GM21526 (cell line): Measurements from ENCODE around the gene TMEM178B.

Experiments
- ATAC-seq: cut with Tn5 transposase; IDR thresholded peaks from one replicate; pipeline ENCODE4 v1.9.1; 2021; ENCODE audit warnings: moderate library complexity; ENCODE audit not compliant: unreplicated experiment, low FRiP score

Gene TMEM178B

DNA sequence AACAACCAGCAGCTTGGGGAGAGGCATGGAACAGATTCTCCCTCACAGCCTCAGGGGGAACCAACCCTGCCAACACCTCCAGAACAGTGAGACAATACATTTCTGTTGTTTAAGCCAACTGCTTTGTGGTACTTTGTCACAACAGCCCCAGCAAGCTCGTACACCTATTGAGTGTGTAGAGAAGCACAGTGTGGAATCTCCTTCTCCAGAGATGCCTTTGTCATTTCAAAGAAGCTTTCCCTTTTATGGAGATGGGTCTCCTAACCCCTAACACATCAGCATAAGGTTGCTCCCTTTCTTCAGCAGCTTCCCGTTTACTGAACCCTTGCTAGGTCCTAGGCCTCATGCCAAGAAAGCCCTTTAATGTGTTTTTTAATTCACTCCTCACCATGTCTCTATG is 416.6 kb downstream of the TMEM178B start:
- no peak for ATAC-seq

DNA sequence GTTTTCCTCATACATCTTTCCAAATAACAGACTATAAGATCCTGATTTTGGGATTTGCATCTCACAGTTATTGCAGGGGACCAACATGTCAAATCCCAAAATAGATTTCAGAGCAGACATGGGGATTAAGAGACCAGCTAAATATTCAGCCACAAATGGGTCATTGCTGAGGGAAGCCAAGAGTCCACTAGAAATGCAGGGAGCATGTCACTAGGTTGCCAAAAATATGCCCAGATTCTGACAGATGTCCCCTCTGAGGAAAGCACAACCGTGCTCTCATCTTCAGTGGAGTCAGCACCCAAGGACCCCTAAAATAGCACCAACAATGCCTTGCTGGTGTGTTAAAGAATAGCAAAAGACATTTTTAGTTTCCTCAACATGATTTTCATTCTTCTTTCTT is 421.2 kb downstream of the TMEM178B start:
- ATAC-seq, result no peak

DNA sequence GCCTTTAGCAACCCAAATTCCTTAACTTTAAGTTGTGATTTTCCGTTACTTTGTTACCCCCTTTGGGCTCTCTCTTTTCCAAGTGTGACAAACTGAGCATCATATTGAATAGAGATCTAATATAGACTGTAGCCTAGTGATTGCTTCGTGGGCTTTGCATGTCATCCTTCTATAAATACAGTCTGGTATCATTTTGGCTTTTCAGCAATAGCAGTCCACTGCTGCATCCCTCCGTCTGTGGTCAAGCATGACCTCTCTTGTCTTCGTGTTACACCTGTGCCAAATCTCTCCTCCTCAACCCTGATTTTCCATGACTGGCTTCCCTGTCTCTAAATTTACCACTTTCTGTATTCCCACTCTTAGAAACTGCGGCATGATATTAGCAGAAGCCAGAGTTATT is 423.5 kb downstream of the TMEM178B start:
- no peak for ATAC-seq

DNA sequence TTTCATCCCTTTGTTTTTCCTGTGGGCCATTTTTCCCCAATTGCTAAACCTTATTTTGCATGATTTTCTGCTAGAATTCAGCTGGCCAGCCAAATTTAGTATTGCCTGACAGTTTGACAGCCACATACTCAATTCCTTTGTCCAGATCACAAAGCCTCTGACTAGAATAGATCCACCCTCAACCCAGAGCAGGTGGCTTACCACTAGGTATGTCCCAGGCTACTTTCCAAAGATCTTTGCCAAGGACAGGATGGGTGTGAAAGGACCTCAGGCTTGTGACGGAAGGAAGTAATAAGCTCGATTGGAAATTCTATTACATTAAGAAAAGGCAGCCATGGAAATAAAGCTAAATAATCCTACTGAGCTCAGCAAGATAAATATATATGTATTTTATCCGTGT is 426.7 kb downstream of the TMEM178B start:
- no peak for ATAC-seq

DNA sequence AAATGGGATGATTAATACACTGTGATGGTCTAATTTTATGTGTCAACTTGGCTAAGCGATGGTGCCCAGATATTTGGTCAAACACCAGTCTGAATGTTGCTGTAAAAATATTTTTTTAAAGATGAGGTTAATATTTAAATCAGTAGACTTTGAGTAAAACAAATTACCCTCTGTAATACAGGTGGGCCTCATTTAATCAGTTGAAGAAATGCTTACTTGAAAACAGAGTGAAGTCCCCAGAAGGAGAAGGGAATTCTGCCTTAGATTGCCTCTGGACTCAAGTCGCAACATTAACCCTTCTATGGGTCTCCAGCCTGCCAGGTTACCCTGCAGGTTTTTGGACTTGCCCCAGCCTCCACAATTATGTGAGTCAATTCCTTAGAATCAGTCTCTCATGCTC is 427.6 kb downstream of the TMEM178B start:
- no peak for ATAC-seq

DNA sequence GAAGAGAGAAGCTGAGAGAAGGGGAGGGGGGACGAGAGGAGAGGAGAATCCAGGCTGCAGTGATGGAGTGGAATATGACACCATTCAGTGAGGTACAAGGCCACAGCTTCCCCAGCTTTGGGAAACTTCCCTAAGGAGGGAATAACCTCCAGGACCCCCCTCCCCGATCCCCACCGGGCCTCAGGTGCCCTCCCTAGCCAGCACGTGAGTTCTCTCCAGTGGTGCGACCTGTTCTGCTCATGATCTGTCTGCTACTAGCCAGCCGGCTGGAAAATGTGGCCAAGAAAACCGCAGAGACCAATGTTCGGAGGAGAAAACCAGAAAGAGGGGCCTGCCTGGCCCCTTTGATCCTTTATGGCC is 437.4 kb downstream of the TMEM178B start:
- ATAC-seq, result no peak

DNA sequence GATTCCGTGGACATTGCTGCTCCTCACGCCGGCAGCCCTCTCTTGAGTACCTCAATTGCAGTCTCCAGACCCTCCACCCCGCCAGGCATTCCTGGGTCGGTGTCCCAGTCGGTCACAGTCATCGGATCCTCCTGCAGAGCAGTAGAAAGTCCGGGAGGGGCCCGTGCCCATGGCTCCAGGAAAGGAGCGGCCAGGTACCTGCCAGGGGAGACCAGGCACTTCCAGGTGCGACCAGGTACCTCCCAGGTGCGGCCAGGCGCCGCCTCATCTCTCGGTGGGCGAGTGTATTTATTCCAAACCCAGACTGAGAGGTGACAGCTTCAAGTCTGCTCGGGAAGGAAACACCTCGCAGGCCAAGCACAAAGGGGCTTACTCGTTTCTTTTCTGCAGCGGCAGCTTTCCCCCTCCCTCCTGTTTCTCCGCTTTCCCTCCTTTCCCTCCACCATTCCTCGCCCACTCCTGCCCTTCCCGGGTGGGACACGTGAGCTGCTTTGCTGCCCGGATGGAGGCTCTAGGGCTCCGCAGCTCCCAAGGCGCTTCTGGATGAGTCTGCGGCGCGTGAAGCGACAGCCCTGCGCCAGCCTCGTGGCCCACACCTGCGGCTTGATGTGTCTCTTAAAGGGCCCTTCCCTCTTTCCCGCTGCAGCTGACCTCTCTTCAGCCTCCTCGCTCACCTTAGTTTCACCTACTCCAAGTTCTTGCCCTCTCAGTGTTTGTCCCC is 438.0 kb downstream of the TMEM178B start:
- no peak for ATAC-seq

DNA sequence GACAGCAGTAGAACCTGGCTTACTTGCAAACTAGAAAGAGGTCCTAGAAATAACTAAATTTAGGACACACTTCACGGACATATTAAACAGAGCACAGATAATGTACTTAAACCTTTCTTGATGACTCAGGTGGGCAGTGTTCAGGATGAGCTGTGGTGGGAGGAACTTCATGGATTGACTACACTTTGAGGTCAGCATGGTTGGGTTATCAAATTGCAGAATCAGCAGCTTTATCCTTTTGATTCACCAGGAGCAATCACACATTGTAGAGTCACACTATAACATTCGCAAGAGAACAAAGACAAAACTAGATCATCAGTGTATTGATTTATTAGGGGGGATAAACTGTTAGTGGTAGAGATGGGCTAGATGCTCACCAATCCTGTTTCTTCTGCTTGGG is 438.7 kb downstream of the TMEM178B start:
- ATAC-seq, result no peak

DNA sequence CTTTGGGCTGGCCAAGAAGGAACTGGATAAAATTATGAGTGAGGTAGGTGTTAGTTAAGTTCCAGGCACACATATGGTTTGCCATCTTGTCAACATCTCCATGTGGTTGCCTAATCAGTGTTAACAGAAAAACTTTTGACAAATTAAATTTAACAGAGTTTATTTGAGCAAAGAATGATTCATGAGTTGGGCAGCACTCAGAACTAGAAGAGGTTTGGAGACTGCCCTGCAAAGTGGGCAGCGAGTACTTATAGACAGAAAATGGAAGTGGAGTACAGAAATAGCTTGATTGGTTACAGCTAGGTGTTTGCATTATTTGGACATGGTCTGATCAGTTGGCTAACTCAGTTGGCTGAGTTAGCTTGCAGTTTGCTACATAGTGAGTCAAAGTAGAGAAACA is 439.9 kb downstream of the TMEM178B start:
- no peak for ATAC-seq

DNA sequence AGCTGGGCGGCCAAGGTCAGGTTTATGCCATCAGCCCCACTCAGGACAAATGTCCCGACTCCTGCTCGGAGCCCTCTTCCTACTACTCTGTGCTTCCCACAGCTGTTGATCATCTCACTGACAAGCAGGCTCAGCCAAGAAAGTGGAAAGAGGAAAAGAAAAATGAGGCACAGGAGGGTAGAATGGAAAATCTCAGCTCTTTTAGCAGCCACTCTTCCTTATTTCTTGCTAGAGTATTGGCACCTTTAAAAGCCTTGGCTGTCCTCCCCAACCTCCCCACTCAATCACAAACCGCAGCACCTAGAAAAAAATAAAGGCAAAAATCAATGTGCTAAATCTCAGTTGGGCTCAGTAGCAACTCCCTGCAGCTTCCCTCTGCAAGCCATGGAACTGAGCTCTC is 442.1 kb downstream of the TMEM178B start:
- ATAC-seq, result no peak

DNA sequence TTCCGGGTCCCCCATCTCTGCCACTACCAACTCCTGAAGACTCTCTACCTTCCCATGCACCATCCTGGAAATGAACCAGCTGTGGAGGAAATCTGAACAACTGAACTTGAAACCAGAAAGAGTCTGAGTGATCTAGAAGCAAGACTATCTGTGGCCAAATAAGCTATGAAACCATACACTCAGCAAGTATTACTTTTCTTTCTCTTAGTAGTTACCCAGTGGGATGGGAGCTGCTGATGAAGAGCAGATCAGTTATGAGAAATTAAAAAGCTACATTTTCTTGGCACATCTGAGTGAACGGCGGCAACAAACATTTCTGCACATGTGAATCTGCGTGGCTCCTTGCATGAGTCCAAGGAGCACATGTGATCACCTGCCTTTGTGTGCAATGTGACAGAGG is 445.8 kb downstream of the TMEM178B start:
- ATAC-seq, result no peak

DNA sequence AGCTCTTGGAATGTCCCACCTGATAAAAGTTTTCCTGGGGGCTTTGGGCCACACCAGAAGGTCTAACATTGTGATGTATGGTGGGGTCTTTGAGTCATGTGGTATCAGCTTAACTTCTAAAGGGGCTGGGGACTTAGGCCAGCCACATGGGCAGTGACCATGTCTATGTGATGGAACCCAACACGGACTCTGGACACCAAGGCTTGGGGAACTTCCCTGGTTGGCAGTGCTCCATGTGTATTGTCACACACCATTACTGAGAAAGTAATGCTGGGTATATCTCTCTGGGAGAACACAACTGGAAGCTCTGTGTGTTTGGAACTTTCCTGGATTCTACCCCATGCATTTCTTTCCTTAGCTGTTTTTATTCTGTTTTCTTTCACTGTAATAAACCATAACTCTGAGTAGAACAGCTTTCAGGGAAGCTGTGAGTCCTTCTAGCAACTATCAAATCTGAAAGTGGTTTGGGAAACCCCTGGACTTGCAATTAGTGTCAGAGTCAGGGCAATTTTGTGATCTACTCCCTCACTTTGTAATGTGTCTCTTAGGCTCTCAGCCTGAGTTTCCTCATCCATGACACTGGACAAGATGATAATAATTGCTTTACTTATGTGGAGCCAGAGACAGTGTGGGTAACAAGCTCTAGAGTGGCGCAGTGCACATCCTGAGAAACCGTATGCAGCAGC is 448.9 kb downstream of the TMEM178B start:
- ATAC-seq, result no peak

DNA sequence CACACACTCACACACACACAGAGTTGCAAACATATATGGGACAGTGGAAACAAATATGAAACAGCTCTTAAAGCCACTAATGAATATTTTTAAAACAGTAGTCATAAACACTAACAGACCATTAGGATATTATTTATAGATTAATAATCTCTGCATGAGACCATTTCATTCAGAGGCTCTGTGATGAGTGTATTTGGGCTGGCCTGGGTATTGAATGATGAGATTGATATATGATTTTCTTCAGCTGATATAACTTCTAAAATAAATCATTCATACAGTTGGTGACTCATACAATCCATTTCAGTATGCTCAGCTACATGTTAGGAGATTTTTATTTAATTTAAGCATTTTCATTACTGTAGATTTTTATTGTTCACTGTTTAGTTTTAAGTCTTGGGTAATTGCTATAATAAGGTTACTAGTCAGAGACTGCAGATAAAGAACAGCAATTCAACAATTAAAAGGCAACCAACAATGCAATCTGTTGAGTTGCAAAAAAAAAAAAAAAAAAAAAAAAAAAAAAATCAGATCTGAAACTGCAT is 452.2 kb downstream of the TMEM178B start:
- no peak for ATAC-seq

DNA sequence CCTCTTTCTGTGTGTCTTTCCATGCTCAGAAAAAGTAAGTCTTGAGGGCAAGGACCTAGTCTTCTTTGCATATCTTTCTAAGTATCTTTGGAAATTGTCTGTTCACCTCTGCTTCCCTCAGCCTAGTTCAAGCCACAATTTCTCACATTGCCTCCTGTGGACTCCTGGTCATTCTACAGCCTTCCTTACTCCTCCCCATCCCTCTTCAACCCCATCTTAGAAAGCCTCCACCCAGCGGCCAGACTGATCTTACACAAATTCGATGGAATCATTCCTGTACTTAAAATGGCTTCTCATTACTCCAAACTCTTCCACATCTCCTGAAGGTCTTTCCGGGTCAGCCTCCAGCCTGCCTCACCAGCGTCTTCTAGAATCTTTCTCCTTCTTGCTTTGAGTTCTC is 453.2 kb downstream of the TMEM178B start:
- no peak for ATAC-seq

DNA sequence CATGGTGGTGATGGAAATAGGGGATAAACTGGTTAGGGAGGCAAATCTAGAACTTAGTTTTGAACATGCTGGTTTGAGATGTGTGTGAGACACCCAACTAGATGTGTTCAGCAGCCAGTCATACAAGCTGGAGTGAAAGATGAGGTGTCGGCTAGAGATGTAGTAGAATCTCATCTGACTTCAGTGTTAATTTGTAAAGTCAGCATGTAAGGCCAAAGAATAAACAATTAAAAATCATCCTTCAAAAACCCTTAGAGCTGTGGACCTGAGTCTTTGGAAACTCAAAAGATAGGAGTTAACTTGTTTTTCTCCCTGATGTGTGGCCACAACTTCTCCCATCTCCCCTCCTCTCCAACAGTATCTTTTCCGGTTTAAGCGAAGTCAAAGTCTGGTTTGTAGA is 454.5 kb downstream of the TMEM178B start:
- ATAC-seq, result no peak
